Testis (tissue), 3 donors: ENCODE results near the gene LRP1B. TPM values are rescaled to one million over a fixed set of nuclear protein-coding genes. Genes with fewer than 3 reads are reported as not detected.

Experiments used
- DNase-seq: peaks from one replicate; pipeline ENCODE4 v3.0.0-alpha.2; 2019
- H3K27ac ChIP-seq, 2 donors: fragments of 200-600 bp; sonication (generic); one replicate each; pipeline ENCODE4 v1.5.1; 2019
- H3K27me3 ChIP-seq: fragments of 200-600 bp; sonication (generic); one replicate; pipeline ENCODE4 v1.5.1; 2019
- H3K36me3 ChIP-seq: fragments of 200-600 bp; sonication (generic); one replicate; pipeline ENCODE4 v1.5.1; 2017; ENCODE audit warnings: low read depth; ENCODE audit errors: missing control alignments
- H3K4me1 ChIP-seq: fragments of 200-600 bp; sonication (generic); one replicate; pipeline ENCODE4 v1.5.1; 2019
- H3K4me3 ChIP-seq, 2 donors: fragments of 200-600 bp; sonication (generic); one replicate each; pipeline ENCODE4 v1.5.1; 2017 to 2019
- H3K9me3 ChIP-seq: fragments of 200-600 bp; sonication (generic); one replicate; pipeline ENCODE4 v1.5.1; 2017
- POLR2A ChIP-seq: fragments of 450-650 bp; IDR thresholded peaks from one replicate; pipeline ENCODE4 v1.6.1; 2017; ENCODE audit warnings: antibody characterized with exemption, mild to moderate bottlenecking, moderate library complexity
- WGBS, 2 donors: methylation state at CpG; one replicate each; pipeline ENCODE4 v1.1.5; 2018; 5-methylcytosine and 5-hydroxymethylcytosine counted together
- intact Hi-C: fragments of 100-400 bp; cut with DNase I; formaldehyde crosslinking; loops from one replicate; pipeline ENCODE4 v1.15.1; 2023; ENCODE audit warnings: low total_unique reads
- polyA plus RNA-seq: library from polyadenylated mRNA; stranded (reverse); fragments of 350-450 nt; fragmentation: Illumina TruSeq; extraction: RNeasy Lipid Tissue Mini Kit (QIAGEN cat#74804); gene quantifications from one replicate; pipeline ENCODE4 v1.2.3, GENCODE V29; 2014; ENCODE audit warnings: low read depth, low replicate concordance; ENCODE audit not compliant: insufficient read depth
- total RNA-seq, 2 donors: library from RNA; depleted of rRNA; stranded (reverse); fragments of >200 nt; gene quantifications; one replicate each; pipeline ENCODE4 v1.2.3, GENCODE V29; 2016
- TF ChIP-seq, protein P1 (sequence below), 3 experiments: fragments of 450-650 bp in 2 of 3; fragments of 200-600 bp in 1 of 3; sonication (generic) in 1 of 3; IDR thresholded peaks; one replicate each; pipeline ENCODE4 v1.5.1; 2016 to 2019; ENCODE audit warnings: antibody characterized with exemption in 3 of 3, mild to moderate bottlenecking in 2 of 3, moderate library complexity in 1 of 3

LRP1B gene
- total and polyA plus RNA-seq, 3 donors from 2014 or later, result 0.79 to 1.9 (median 0.84) TPM

GRCh38 chr2:141522702-141523101, 608.1 kb downstream of the LRP1B start:
- no peaks in the 10 kb centered on the region for H3K27me3 ChIP-seq
- WGBS, 2 donors, result 55 to 68% methylated on average over 1 of the region's 1 CpG
- H3K4me3 ChIP-seq, result no peak overlapping the region
- DNase-seq, result no peak
- intact Hi-C loops, result no loop called here
- no peaks in the 10 kb centered on the region for H3K4me1 ChIP-seq
- no peak overlapping the region for H3K27ac ChIP-seq
- no peaks in the 10 kb centered on the region for H3K9me3 ChIP-seq
- no peaks in the 10 kb centered on the region for H3K36me3 ChIP-seq
- TF ChIP-seq, protein P1, sequence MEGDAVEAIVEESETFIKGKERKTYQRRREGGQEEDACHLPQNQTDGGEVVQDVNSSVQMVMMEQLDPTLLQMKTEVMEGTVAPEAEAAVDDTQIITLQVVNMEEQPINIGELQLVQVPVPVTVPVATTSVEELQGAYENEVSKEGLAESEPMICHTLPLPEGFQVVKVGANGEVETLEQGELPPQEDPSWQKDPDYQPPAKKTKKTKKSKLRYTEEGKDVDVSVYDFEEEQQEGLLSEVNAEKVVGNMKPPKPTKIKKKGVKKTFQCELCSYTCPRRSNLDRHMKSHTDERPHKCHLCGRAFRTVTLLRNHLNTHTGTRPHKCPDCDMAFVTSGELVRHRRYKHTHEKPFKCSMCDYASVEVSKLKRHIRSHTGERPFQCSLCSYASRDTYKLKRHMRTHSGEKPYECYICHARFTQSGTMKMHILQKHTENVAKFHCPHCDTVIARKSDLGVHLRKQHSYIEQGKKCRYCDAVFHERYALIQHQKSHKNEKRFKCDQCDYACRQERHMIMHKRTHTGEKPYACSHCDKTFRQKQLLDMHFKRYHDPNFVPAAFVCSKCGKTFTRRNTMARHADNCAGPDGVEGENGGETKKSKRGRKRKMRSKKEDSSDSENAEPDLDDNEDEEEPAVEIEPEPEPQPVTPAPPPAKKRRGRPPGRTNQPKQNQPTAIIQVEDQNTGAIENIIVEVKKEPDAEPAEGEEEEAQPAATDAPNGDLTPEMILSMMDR (IDR thresholded peaks at IDR 0.05), result no peak
- no peak for TF ChIP-seq POLR2A

DNA sequence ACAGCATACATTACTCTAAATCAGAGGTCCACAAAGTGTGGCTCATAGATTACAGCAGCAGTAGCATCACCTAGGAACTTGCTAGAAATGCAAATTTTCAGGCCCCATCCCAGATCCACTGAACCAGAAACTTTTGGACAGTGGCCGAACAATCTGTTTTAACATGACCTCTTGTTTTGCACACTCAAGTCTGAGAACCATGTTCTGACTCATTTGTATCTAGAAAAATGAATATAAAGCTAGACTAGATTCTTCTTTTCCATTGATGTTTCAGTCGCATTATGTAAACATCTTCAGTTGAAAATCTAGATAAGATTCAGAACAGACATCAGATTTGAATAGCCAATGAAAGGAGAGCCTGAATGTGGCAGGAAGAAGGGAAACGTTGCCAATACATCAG, 608.8 kb downstream of the LRP1B start:
- no peak for DNase-seq
- no peaks in the 10 kb centered on the region for H3K36me3 ChIP-seq
- TF ChIP-seq POLR2A, result no peak
- TF ChIP-seq, protein P1 (IDR thresholded peaks at IDR 0.05), result no peak
- no peak overlapping the region for H3K27ac ChIP-seq
- intact Hi-C loops, result no loop called here
- H3K4me1 ChIP-seq, result no peaks in the 10 kb centered on the region
- WGBS, 2 donors, result 88 to 90% methylated on average over 3 of the region's 3 CpGs
- H3K27me3 ChIP-seq, result no peaks in the 10 kb centered on the region
- no peaks in the 10 kb centered on the region for H3K9me3 ChIP-seq
- no peak overlapping the region for H3K4me3 ChIP-seq

GRCh38 chr2:141519906-141520305, 610.9 kb downstream of the LRP1B start:
- intact Hi-C loops, result no loop called here
- TF ChIP-seq, protein P1 (IDR thresholded peaks at IDR 0.05), result no peak
- TF ChIP-seq POLR2A, result no peak
- DNase-seq, result no peak
- Histone ChIP-seq H3K4me1 (no peaks in the 10 kb centered on the region), H3K27ac (no peak overlapping the region), H3K27me3 (no peaks in the 10 kb centered on the region), H3K4me3 (no peak overlapping the region), H3K36me3 (no peaks in the 10 kb centered on the region), H3K9me3 (no peaks in the 10 kb centered on the region)
- WGBS, 2 donors, result 88 to 90% methylated on average over 2 of the region's 2 CpGs

DNA sequence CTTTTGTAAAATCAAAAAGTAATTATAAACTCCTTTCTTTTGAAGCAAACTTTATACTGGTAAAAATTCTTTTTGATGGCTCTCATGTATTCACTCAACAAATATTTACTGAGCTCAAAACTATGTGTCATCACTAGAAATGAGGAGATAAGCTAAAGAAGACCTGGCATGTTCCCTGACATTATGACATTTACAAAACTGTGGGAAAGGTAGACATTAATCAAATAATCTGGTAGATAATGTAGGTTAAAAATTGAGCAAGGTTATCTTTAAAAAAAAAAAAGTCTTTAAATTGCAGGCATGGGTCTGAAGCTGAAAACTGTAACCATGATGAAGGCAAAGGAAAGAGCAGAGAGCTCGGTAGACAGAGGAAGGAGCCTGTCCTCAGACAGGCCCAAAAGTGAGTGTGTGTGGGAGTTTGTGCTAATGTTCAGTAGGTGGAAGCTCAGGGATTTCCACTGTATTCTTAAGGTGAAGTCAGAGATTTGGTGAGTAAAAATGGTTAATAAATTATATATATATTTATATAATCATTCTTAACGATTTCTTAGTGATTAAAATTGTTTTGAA, 612.9 kb downstream of the LRP1B start:
- no peak for TF ChIP-seq POLR2A
- TF ChIP-seq, protein P1 (IDR thresholded peaks at IDR 0.05), result no peak
- intact Hi-C loops, result no loop called here
- DNase-seq, result no peak
- no peaks in the 10 kb centered on the region for H3K4me1 ChIP-seq
- no peaks in the 10 kb centered on the region for H3K9me3 ChIP-seq
- H3K27me3 ChIP-seq, result no peaks in the 10 kb centered on the region
- 88 to 89% methylated on average over 2 of the region's 2 CpGs for WGBS, 2 donors
- H3K4me3 ChIP-seq, result no peak overlapping the region
- no peaks in the 10 kb centered on the region for H3K36me3 ChIP-seq
- H3K27ac ChIP-seq, result no peak overlapping the region

DNA sequence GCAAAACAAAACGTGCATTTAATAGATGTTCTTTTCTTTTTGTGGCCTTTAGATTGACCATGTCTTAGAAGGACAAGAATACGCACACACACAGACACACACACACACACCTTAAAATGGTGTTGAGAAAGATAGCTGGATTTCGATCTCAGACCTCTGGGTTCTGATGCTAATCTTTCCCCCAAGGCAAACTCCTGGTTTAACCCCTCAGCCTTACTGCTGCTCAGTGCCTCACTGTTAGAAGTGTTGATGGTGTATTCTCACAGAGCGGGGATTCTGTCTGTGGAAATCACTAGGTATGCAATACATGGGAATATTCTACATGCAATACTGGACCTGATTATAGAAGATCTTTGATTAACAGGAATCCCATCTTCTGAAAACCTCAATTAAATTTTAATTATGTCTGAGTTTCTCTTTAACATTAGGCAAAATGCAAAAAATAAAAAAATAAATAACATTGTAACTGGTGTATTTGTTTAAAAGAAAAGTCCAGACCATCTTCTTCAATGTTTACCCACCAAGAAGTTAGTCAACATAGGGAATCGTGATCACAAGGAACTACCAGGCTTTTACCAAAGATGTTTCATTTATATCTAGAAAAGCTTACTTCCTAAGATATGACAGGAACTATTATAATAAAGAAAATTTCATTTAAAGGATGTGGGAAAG, 613.5 kb downstream of the LRP1B start:
- no peaks in the 10 kb centered on the region for H3K4me1 ChIP-seq
- no peaks in the 10 kb centered on the region for H3K27me3 ChIP-seq
- H3K27ac ChIP-seq, result no peak overlapping the region
- no peak overlapping the region for H3K4me3 ChIP-seq
- WGBS, 2 donors, result 70% methylated on average over 5 of the region's 5 CpGs
- no peaks in the 10 kb centered on the region for H3K9me3 ChIP-seq
- TF ChIP-seq, protein P1 (IDR thresholded peaks at IDR 0.05), result no peak
- no peak for TF ChIP-seq POLR2A
- no peaks in the 10 kb centered on the region for H3K36me3 ChIP-seq
- no peak for DNase-seq
- intact Hi-C loops, result no loop called here
